NCI-H446 treated with DMSO at 0.1 percent for 48 hours (cell line): ENCODE measurements around the gene KDM3B.

Source experiments
- DNase-seq: peaks from one replicate; lab custom pipeline; 2025; lab: John Stamatoyannopoulos, UW

KDM3B gene

GRCh38 chr5:138452720-138453119, 100.2 kb downstream of the KDM3B start:
- no peak for DNase-seq

- no peak for DNase-seq
Observed at GRCh38 chr5:138453590-138453989, 101.1 kb downstream of the KDM3B start.

GRCh38 chr5:138454121-138454520, 101.6 kb downstream of the KDM3B start:
- no peak for DNase-seq

GRCh38 chr5:138455232-138455930, 102.9 kb downstream of the KDM3B start:
- DNase-seq: no peak

- DNase-seq: no peak
Observed at GRCh38 chr5:138457531-138458275, 105.2 kb downstream of the KDM3B start.

- no peak for DNase-seq
Observed at GRCh38 chr5:138458384-138458783, 105.9 kb downstream of the KDM3B start.

- no peak for DNase-seq
Observed at GRCh38 chr5:138458856-138459255, 106.4 kb downstream of the KDM3B start.

GRCh38 chr5:138459311-138459933, 106.9 kb downstream of the KDM3B start:
- no peak for DNase-seq

- no peak for DNase-seq
Observed at GRCh38 chr5:138460032-138460693, 107.7 kb downstream of the KDM3B start.

GRCh38 chr5:138461343-138462125, 109.0 kb downstream of the KDM3B start:
- DNase-seq: no peak

GRCh38 chr5:138463419-138464007, 111.0 kb downstream of the KDM3B start:
- peak; percentile 53 for DNase-seq

GRCh38 chr5:138464008-138464387, 111.5 kb downstream of the KDM3B start:
- peak; percentile 79 for DNase-seq

GRCh38 chr5:138464388-138465260, 112.1 kb downstream of the KDM3B start:
- peak; percentile 94 for DNase-seq

GRCh38 chr5:138465261-138466124, 113.0 kb downstream of the KDM3B start, which contains the start of gene EGR1:
EGR1 (plus strand) TSS chr5:138465479; CDS start chr5:138465762, 283 bp downstream.
- peak; percentile 83 for DNase-seq

- no peak for DNase-seq
Observed at GRCh38 chr5:138466125-138466899, 113.8 kb downstream of the KDM3B start.

- DNase-seq: no peak
Observed at GRCh38 chr5:138466900-138467710, 114.6 kb downstream of the KDM3B start.

- no peak for DNase-seq
Observed at GRCh38 chr5:138467711-138468132, 115.2 kb downstream of the KDM3B start.
